ENCODE measurements around the gene ARPP21. TPM values are rescaled to one million over a fixed set of nuclear protein-coding genes. Genes with fewer than 3 reads are reported as not detected.

ARPP21 gene
- total RNA-seq, 1 donor from 2014 or later, result not detected

DNA sequence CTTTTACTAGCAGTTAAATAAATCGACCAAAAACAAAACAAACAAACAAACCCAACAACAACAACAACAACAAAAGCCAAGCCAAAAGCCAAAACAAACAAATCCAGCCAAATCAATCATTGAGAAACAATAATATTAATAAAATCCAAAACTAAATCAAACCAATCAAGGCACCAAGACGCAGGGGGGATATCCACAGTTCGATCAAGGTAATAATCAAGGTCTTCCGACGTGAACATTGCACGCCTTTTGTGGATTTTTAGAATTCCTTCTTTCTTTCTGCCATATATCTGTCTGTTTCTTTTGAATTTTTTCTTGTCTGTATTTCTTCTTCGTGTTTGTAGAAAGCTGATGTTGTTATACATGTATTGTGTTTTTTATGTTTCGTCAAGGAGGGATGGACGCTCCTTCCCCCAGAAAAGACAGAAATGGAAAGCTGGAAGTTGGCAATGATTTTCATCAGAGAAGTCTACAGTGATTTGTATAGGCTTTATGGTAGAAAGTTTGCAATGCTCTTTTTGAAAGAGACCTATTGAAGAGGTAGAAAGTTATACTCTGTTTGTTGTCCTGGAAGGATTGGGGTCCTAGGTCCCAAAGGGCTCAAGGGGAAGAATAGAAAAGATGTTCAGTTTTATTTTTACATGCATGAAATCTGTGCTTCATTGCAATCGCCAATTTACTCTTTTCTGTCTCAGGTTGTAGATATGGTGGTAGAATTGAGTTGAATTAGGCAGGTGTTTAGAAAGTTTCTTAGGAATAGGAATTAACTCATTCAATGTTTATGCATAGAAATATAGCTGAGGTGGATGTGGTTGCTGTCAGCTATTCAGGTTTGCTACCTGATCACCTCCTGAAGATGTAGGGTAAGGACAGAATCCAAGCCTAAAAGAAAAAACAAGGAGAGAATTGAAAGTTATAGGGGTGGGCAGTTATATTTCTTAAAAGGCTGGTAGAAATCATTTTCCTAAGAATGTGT lies 1.2 kb downstream of the ARPP21 start:
- intact Hi-C loops (cut with DNase I), result no loop called here
- DNase-seq (ENCODE audit: low spot score), result no peak

DNA sequence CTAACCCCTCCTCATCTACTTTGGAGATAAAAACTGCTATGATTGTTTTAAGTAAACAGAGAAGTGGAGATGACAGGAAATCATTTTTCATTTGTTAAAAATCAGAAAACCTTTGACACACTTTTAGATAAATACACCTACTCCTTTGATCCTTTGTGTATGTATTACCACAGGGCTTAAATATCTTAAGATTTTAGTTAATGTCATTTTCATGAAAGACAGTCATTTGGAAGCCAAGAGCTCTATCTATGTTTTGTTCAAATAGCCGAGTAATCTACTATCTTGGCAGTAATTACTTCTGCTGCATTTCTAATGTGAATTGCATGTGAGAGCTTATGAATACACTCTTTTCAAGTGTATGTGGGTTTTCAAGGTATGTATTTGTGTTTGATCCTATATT lies 2.0 kb downstream of the ARPP21 start:
- DNase-seq (ENCODE audit: low spot score), result no peak
- intact Hi-C loops (cut with DNase I), result no loop called here

DNA sequence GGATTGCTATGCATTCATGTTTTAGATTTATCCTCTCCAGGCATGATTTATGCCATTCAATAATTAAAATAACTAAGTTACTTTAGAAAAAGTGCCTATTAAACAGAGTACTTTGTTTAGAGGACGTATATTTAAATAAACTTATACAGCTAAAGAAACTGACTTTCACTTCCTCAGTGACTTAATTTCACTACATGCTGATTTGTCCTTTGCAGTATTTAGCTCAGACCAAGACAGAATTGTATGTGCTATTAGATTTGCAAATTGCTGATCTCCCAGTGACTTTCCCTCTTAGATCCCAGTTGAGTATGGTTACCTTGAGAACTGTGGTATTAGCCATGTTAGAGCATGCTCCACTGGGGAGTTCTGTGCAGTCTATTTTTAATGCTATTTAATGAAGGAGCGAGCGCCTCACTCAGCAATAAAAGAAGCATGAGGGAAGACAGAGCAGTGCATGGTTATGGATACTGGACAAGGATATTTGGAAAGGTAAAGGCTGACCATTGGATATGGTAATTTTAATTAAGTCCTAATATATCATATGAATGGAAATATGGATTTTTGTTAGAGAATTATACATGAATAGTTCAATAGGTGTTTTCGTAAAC lies 2.7 kb downstream of the ARPP21 start:
- no peak for DNase-seq (ENCODE audit: low spot score)
- intact Hi-C loops (cut with DNase I), result no loop called here

DNA sequence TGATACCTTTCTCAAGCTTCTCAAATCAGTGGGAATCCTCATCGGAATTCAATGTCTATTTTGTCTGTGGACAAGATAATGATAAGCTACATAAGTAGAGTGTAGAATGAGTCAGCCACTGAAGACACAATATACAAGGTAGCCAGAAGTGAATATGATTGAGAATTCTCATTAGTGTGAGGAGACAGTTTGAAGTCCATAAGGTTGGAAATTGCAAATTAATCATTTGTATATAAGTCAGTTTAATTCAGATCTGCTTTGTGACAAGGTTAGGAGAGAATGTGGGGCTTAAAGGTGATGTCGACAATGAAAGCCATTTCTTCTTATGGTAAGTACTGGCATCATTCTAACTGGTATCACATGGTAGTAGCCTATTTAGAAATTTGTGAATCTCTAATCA lies 4.2 kb downstream of the ARPP21 start:
- intact Hi-C loops (cut with DNase I), result no loop called here
- DNase-seq (ENCODE audit: low spot score), result no peak

DNA sequence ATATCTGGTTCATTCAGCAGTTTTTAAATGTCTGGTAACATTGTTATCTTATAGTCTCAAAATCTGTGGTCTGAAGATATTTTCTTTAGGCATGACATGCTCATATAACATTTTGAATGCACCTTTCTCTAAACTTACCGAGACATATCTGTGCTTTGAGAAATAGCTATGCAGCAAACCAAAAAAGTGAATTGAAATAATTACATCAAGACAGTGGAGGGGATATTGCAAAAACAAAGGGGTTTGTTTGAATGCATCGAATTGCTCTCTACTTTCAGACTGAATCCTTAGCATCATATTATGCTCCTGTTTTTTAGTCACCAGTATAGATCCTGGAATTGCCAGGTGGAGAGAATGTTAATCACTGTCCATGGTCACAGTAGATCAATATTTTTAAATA lies 5.1 kb downstream of the ARPP21 start:
- DNase-seq (ENCODE audit: low spot score), result no peak
- intact Hi-C loops (cut with DNase I), result no loop called here

DNA sequence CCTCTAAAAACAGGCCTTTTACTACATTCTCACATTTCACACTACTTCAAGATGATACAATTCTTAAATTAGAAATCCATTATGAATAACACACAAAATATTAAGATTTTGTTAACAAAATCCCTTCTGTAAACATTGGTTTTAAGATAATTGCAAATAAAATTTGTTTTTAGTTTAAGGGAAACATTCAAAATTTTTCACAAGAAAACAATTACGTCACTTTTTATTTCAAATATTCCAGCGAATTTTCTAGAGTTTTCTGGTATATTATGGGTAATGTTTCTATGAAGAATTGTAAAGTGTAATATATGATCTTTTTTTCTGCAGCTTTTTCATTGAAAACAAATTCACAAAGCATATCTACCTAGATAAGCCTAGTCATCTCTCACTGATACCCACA lies 5.9 kb downstream of the ARPP21 start:
- intact Hi-C loops (cut with DNase I), result no loop called here
- DNase-seq (ENCODE audit: low spot score), result no peak

DNA sequence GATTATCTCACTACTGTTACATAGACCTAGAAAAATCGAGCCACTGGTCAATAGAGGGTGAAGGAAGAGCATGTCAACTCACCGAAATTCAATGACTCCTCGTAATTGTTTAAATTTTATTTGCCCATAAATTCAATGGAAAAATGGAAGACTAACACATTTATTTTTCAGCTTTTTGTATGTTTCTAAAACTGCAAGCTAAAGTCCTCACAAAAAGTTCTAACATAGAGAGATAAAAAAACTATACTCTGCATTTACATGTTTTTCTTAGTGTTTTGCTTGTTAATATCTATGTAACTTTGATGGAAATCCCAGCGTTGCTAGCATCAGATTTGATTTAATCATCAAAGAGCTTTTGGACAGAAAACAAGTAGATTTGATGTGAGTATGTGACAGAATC lies 6.8 kb downstream of the ARPP21 start:
- intact Hi-C loops (cut with DNase I), result no loop called here
- no peak for DNase-seq (ENCODE audit: low spot score)

DNA sequence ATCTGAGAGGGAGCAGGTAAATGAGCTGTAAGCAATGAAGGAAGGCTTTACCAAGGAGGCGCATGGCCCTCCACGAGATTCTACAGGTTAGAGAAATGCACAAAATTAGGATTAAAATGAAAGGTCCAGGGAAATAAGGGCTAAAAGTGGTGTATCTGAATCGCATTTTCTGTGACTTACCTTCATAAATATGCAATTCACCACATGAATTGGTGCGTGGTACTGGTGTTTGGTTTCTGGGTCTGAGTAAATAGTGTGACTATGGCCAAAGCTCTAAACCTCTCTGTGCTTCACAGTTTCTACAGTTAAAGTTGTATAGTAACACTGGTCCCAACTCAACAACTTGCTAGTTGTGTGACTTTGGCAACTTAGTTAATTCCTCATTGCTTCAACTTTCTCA lies 8.1 kb downstream of the ARPP21 start:
- intact Hi-C loops (cut with DNase I), result no loop called here
- no peak for DNase-seq (ENCODE audit: low spot score)

DNA sequence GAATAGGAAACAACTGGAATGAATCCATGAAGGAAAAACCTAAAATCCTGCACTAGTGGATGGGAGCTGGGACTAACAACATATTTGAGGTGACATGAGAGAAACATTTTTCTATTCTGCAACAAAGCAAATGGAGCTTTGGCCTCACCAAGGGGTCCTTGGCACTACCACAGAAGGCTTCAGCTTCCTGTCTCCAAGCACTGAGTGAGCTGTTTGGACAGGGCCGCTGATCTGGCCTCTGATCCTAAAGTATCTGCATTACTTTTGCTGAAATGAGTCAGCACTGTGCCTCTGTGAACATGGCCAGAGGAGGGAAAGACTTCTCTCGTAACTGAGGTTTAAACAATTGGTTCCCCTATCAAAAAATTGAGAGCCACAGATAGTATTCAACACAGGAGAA lies 9.0 kb downstream of the ARPP21 start:
- intact Hi-C loops (cut with DNase I), result no loop called here
- DNase-seq (ENCODE audit: low spot score), result no peak

DNA sequence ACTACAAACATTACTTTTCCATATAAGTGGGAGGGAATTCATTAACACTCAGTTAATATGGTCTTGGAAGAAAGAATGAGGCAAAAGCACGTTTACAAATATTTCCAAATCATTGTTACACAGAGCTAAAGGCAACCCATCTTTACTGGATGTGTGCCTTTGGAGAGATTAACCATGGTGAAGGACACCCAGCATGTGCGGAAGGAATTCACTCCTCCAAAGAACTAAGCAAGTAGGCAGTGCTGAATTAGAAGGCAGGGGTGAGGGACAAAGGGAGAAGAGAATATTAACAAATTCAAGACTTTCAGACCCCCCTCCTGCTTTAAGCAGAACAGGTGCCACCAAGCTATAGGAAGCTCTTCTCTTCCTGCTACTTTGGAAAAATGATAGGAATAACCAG lies 10.1 kb downstream of the ARPP21 start:
- intact Hi-C loops (cut with DNase I), result no loop called here
- DNase-seq (ENCODE audit: low spot score), result no peak

DNA sequence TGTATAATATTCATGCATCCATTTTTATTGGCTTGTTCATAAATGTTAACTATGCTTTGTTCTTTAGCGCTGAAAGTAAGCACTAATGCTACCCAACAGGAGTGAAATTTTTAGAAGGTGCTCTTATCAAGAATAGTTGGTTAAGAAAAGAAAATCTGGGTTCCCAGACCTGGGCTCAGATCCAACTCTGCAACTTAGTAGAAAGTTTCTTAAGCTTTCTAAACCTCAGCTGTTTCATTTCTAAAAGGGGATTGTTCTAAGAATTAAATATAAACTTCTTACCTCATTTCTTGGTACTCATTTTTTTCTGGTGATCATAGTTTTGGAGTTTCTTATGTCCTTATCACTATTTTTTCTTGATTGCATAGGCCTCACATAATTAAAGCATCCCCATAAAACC lies 12.1 kb downstream of the ARPP21 start:
- DNase-seq (ENCODE audit: low spot score), result no peak
- intact Hi-C loops (cut with DNase I), result no loop called here

DNA sequence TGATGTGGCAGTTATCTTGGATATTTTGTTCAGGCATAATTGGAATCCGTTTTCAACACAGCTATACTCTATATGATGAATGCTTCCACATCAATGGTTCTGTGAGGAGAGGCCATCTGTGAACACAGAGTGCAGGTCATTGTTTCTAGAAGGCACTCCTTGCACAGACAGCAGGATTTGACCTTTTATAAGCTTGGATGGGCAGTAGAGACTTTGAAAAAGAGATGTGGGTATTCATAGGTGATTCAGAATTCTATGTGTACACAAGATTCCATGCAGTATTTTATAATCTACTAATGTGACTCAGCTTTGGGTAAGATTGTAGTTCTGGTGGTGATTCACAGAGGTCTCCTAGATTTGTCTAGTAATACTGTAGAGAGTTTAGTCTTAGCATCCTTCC lies 12.5 kb downstream of the ARPP21 start:
- intact Hi-C loops (cut with DNase I), result no loop called here
- no peak for DNase-seq (ENCODE audit: low spot score)

DNA sequence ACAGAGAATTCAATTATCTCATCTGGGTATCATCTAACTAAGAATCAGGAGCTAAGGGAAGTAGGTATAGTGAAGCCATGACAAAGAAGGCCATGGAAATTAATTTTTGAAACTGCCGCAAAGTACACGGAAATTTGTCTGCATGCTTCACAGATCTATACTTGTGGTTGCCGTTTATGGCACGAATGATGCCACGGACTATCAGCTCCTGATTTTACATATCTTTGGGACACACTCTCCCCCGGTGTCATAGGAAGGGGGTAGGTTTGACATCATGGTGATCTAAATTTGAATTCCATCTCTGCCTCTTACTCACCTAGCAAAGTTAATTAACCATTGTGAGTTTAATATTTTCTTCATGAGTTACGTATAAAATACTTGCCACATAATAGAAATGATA lies 14.0 kb downstream of the ARPP21 start:
- no peak for DNase-seq (ENCODE audit: low spot score)

DNA sequence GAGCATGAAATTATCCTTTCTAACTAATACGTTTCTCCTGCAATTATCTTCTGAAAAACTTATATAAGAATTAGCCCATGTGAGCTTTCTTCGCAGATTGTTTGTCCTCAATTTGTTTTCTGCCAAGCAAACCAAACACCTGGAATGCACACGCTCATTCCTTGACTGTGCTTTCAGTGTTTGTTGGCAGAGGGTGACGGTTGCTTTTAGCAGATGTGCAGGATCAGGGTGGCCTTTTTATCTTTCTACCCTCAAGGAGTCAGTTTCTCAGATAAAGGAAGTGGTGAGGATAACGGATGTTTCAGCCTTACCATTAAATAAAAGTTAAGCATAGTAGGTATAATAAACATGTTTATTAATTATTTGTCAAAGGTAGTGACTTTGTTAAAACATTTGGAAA lies 15.2 kb downstream of the ARPP21 start:
- intact Hi-C loops (cut with DNase I), result no loop called here

More for the DNA sequence above, 14.0 kb downstream of the ARPP21 start:
- intact Hi-C loops (cut with DNase I), result no loop called here

DNA sequence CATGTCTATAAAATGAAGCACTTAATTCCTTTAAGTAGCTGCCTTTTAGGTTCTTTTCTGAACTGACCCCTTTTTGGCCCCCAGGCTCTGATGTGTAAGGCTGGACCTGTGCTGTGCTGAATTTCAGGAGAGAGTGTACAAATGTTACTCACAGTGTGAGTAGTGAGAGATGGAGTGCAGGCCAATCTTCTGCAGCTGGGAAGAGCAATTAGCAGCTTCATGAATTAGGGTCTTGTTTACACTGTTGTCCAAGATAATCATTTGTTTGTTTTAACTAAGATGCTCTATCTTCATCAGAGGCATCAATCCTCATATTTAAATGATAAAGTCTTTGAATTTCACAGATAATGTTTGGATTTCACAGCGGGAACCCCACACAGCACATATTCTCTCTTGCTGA lies 19.4 kb downstream of the ARPP21 start:
- intact Hi-C loops (cut with DNase I), result no loop called here
- DNase-seq (ENCODE audit: low spot score), result no peak

More for the DNA sequence above, 15.2 kb downstream of the ARPP21 start:
- DNase-seq (ENCODE audit: low spot score), result no peak

DNA sequence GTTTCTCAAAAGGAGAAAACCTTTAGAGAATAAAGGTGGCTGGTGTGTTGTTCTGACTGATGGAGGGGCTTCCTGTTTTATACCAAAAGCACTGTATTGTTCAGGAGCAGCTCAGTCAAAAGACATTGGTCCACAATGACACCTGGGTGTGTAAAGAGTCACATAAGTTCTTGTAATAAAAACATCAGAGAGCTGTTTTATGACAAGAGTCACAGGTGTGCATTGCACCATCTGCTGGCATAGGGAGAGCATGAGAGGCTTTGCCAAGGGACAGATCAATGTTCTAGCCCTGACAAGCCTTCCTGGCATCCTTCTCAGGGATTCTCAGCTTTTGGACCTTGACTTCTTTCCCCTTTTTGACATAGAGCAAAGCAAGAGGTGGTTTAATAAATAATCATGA lies 20.4 kb downstream of the ARPP21 start:
- DNase-seq (ENCODE audit: low spot score), result no peak
- intact Hi-C loops (cut with DNase I), result no loop called here

DNA sequence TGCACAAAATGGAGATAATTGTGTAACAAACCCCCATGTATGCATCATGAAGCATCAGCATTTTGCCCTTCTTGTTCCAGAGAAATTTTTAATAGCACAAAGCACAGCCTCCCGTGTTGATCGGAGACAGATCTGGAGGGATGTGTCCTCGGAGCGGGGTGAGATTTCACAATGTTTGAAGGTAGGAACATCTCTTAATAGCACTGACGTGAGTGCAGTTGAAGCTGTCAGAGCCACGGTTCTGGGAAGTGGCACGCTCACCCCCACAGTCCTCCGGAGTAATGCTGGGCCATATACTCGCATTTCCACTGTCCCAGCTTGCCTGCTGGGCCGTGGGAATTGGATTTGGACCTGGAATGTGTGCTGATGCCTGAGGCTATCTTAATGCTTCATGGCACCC lies 24.1 kb downstream of the ARPP21 start:
- intact Hi-C loops (cut with DNase I), result no loop called here
- no peak for DNase-seq (ENCODE audit: low spot score)

DNA sequence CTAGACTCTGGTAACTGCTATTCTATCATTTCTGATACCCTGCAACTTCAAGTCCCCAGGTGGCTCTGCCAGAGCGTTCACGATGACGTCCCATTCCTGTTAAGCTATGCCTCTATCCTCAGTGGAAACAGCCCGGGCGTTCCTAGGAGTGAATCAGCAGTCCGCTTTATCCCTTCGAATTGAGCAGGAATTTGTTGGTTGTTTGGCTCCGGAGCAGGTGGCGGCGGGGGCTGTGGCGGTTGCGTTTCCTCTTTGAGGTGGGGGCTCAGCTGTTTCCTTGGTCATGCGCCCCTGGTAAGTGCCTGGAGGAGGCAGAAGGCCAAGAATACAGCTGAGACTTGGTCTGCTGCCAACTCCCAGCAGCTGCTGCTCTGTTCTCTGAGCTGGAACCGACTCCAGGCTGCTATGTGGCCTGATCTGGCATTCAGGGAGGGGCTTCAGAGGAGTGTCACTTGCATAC lies 25.2 kb downstream of the ARPP21 start:
- intact Hi-C loops (cut with DNase I), result no loop called here
- peak; percentile 78 for DNase-seq (ENCODE audit: low spot score)

DNA sequence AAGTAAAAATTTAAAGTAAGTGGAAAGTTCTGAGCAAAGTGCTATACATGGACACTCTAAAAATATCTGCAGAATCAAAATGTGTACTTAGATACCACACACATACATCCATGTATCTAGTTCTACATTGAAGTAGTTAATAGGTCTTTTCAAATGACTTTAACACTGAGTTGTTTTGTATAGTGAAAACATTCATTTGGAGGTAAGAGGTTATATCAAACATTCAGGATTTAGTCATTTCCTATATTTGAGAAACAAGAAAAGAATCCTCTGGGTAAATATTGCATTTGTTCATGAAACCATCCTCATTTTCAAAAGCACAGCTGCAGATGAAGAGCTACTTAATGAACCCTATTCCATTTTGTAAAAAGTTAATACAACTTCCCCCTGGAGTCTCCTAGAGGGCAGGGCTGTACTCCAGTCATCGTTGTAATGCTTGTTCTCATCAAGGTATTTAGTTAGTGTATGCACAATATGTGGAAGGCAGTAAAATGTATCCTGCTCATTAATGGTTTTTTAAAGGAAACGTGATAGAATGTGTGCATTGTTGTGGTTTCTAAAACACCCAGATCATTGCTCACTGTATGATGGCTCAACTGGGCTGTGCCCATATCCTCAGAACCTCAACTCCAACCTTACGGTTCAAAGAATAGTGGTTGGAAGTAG lies 26.2 kb downstream of the ARPP21 start:
- DNase-seq (ENCODE audit: low spot score), result no peak
- intact Hi-C loops (cut with DNase I), result no loop called here

DNA sequence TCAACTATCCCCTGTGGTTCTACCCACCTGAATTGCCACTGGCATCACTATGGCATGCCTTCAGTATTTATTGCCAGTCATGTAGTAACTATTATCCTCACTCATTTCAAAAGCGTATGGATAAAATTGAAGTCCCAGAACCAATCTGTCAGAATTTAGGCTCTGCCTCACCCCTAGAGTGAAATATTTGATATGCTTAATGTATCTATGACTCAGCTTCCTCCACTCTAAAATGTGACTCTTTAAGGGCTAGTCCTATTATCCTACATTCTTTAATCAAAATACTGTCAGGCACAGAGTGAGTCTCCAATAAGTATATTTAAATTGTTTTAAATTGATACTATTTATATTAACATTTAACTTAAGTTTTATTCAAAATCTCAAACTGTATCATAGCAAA lies 27.6 kb downstream of the ARPP21 start:
- DNase-seq (ENCODE audit: low spot score), result no peak
- intact Hi-C loops (cut with DNase I), result no loop called here
